HTERT RPE-1 (cell line): ENCODE measurements around the gene DNAH11.
"Not testable (repeated sequence)": the region's sequence is repeated elsewhere in the genome, so short reads cannot be mapped to it uniquely, and the experiment has no call there.

Source experiments
- in situ Hi-C: fragments of 300-500 bp; cut with MboI; formaldehyde crosslinking; loops from 4 replicates; pipeline ENCODE4 v1.14.3; 2020; ENCODE audit warnings: low sequenced_read_pairs

DNAH11 gene

GRCh38 chr7:21766218-21766617 is 223.4 kb downstream of the DNAH11 start:
- in situ Hi-C loops = no loop called here

GRCh38 chr7:21767300-21767900 is 224.6 kb downstream of the DNAH11 start:
- in situ Hi-C loops = no loop called here

GRCh38 chr7:21768279-21768678 is 225.4 kb downstream of the DNAH11 start:
- in situ Hi-C loops = no loop called here

GRCh38 chr7:21771266-21771665 is 228.4 kb downstream of the DNAH11 start:
- in situ Hi-C loops = no loop called here

GRCh38 chr7:21771906-21772610 is 229.2 kb downstream of the DNAH11 start:
- in situ Hi-C loops = no loop called here

- in situ Hi-C loops = no loop called here
Measured at GRCh38 chr7:21773326-21773725, 230.5 kb downstream of the DNAH11 start.

GRCh38 chr7:21777921-21778320 is 235.1 kb downstream of the DNAH11 start:
- in situ Hi-C loops = no loop called here

GRCh38 chr7:21778953-21779352 is 236.1 kb downstream of the DNAH11 start:
- in situ Hi-C loops = no loop called here

- in situ Hi-C loops = no loop called here
Measured at GRCh38 chr7:21782996-21783395, 240.2 kb downstream of the DNAH11 start.

GRCh38 chr7:21784989-21785388 is 242.2 kb downstream of the DNAH11 start:
- in situ Hi-C loops = no loop called here

- in situ Hi-C loops = no loop called here
Measured at GRCh38 chr7:21805791-21806190, 263.0 kb downstream of the DNAH11 start.

- in situ Hi-C loops = no loop called here
Measured at GRCh38 chr7:21806388-21806787, 263.5 kb downstream of the DNAH11 start.

- in situ Hi-C loops = no loop called here
Measured at GRCh38 chr7:21819048-21819447, 276.2 kb downstream of the DNAH11 start.

- in situ Hi-C loops = no loop called here
Measured at GRCh38 chr7:21828841-21829240, 286.0 kb downstream of the DNAH11 start.

- in situ Hi-C loops = no loop called here
Measured at GRCh38 chr7:21829731-21830130, 286.9 kb downstream of the DNAH11 start.

GRCh38 chr7:21844742-21845141 is 301.9 kb downstream of the DNAH11 start:
- in situ Hi-C loops = no loop called here

- in situ Hi-C loops = no loop called here
Measured at GRCh38 chr7:21850531-21851285, 307.9 kb downstream of the DNAH11 start.

GRCh38 chr7:21851559-21851967 is 308.7 kb downstream of the DNAH11 start:
- in situ Hi-C loops = no loop called here

- in situ Hi-C loops = not testable (repeated sequence)
Measured at GRCh38 chr7:21865631-21866204, 322.9 kb downstream of the DNAH11 start.

GRCh38 chr7:21866731-21867130 is 323.9 kb downstream of the DNAH11 start:
- in situ Hi-C loops = no loop called here

GRCh38 chr7:21867226-21867625 is 324.4 kb downstream of the DNAH11 start:
- in situ Hi-C loops = no loop called here
